CD4-positive, alpha-beta T cell (primary cell): ENCODE data around the gene GNG5. TPM values are rescaled to one million over a fixed set of nuclear protein-coding genes. Genes with fewer than 3 reads are reported as not detected.

ENCODE experiments used
- ATAC-seq: fragments of 200-7000 bp; cut with Tn5 transposase; one replicate; pipeline ENCODE4 v1.10.0; 2022; ENCODE audit warnings: mild to moderate bottlenecking; ENCODE audit not compliant: poor library complexity
- CTCF ChIA-PET: fragments of 350-600 bp; sonication (Branson Sonifier 250); formaldehyde crosslinking; loops from one replicate; lab custom pipeline; 2021; ENCODE audit warnings: antibody characterized with exemption, inconsistent platforms; lab: Charles Lee
- POLR2A ChIA-PET: fragments of 350-600 bp; sonication (Branson Sonifier 250); formaldehyde crosslinking; loops from one replicate; lab custom pipeline; 2021; ENCODE audit warnings: antibody characterized with exemption, inconsistent platforms; lab: Charles Lee
- DNase-seq, 14 experiments: peaks; one replicate each; pipeline ENCODE4 v3.0.0-alpha.2; 2013 to 2020; ENCODE audit warnings: mixed read lengths in 2 of 14
- H3K27ac ChIP-seq, 2 donors: one replicate each; pipeline versions ENCODE4 v1.5.1 to v1.7.0; 2013; ENCODE audit warnings: low read length in 2 of 2, low read depth in 1 of 2, mild to moderate bottlenecking in 1 of 2
- H3K27me3 ChIP-seq, 2 experiments: 1 replicate in 1 of 2; 2 replicates in 1 of 2; pipeline versions ENCODE4 v1.6.1 to v1.7.0; 2013; ENCODE audit warnings: low read length in 2 of 2, control low read depth in 1 of 2, mild to moderate bottlenecking in 1 of 2, moderate library complexity in 1 of 2; ENCODE audit not compliant: insufficient read depth in 2 of 2, control insufficient read depth in 1 of 2
- H3K36me3 ChIP-seq: one replicate; pipeline ENCODE4 v1.6.1; 2013; ENCODE audit warnings: low read length, control low read depth; ENCODE audit not compliant: insufficient read depth
- H3K4me1 ChIP-seq: one replicate; pipeline ENCODE4 v1.6.1; 2013; ENCODE audit warnings: low read length, control low read depth; ENCODE audit not compliant: insufficient read depth
- H3K4me3 ChIP-seq: one replicate; pipeline ENCODE4 v1.5.1; 2013; ENCODE audit warnings: mild to moderate bottlenecking, low read length, moderate library complexity
- H3K9me3 ChIP-seq, 2 experiments: 1 replicate in 1 of 2; 2 replicates in 1 of 2; pipeline versions ENCODE4 v1.6.1 to v1.7.0; 2013; ENCODE audit warnings: low read length in 2 of 2, mild to moderate bottlenecking in 2 of 2, control low read depth in 1 of 2, moderate library complexity in 1 of 2; ENCODE audit not compliant: control insufficient read depth in 1 of 2, insufficient read depth in 1 of 2
- H3K27ac Mint-ChIP-seq: one replicate; pipeline ENCODE4 v1.8.0; 2020; ENCODE audit warnings: mixed read lengths
- H3K27me3 Mint-ChIP-seq: one replicate; pipeline ENCODE4 v1.8.0; 2021; ENCODE audit warnings: mixed read lengths
- H3K36me3 Mint-ChIP-seq: one replicate; pipeline ENCODE4 v1.8.0; 2021; ENCODE audit warnings: low read depth, mixed read lengths
- H3K4me1 Mint-ChIP-seq: one replicate; pipeline ENCODE4 v1.8.0; 2021; ENCODE audit warnings: low read depth, mixed read lengths
- H3K4me3 Mint-ChIP-seq: one replicate; pipeline ENCODE4 v1.8.0; 2020; ENCODE audit warnings: mild to moderate bottlenecking, mixed read lengths
- H3K9me3 Mint-ChIP-seq: one replicate; pipeline ENCODE4 v1.8.0; 2020; ENCODE audit warnings: mixed read lengths
- CTCF ChIP-seq: fragments of 200-600 bp; IDR thresholded peaks from one replicate; pipeline ENCODE4 v1.8.0; 2022; ENCODE audit warnings: antibody characterized with exemption, mild to moderate bottlenecking
- intact Hi-C, 2 experiments: fragments of 100-400 bp; cut with DNase I in 1 of 2; cut with micrococcal nuclease in 1 of 2; formaldehyde crosslinking; loops; one replicate each; pipeline versions ENCODE4 v1.15.1 to v1.9.0; 2023 to 2025; cut with DNase I, micrococcal nuclease
- total RNA-seq, 174 experiments: library from RNA in 2 of 174; stranded (reverse) in 2 of 174; gene quantifications; one replicate each; pipeline ENCODE4 v1.2.3 and lab custom pipeline; 2021 to 2026

GNG5 gene
- total RNA-seq, 2 experiments from 2014 or later = 23.6 to 24.6 TPM

- ATAC-seq (no peak), DNase-seq (no peak)
- no peaks in the 10 kb centered on the region for H3K9me3 ChIP-seq
- H3K4me3 ChIP-seq = no peak overlapping the region
- H3K36me3 ChIP-seq = peaks cover 1% of the 10 kb centered on the region
- CTCF ChIA-PET = no interaction called here
- Mint-ChIP-seq H3K4me3 (no peak overlapping the region), H3K27ac (no peak overlapping the region), H3K9me3 (peaks cover 6% of the 10 kb centered on the region), H3K4me1 (peaks cover 29% of the 10 kb centered on the region), H3K36me3 (peaks cover 21% of the 10 kb centered on the region), H3K27me3 (peaks cover 61% of the 10 kb centered on the region)
- POLR2A ChIA-PET = no interaction called here
- H3K27ac ChIP-seq = no peak overlapping the region
- TF ChIP-seq CTCF = no peak
- peaks cover 11% of the 10 kb centered on the region for H3K4me1 ChIP-seq
- intact Hi-C loops = loop anchor here in 1 of 2 experiments (2.0 to 10.0 kb wide), 2 partner anchors 29 to 219 kb away; partner anchors contain the start of gene SSX2IP
- H3K27me3 ChIP-seq = peaks cover 11 to 33% of the 10 kb centered on the region in 2 experiments
Measured at GRCh38 chr1:84476225-84476624, 30.2 kb downstream of the GNG5 start.

GRCh38 chr1:84467298-84467697 lies 39.1 kb downstream of the GNG5 start:
- Mint-ChIP-seq H3K27ac (no peak overlapping the region), H3K27me3 (peaks cover 77% of the 10 kb centered on the region), H3K36me3 (no peaks in the 10 kb centered on the region), H3K9me3 (no peaks in the 10 kb centered on the region), H3K4me3 (no peak overlapping the region), H3K4me1 (no peaks in the 10 kb centered on the region)
- peaks cover 9 to 54% of the 10 kb centered on the region in 2 experiments for H3K27me3 ChIP-seq
- no peaks in the 10 kb centered on the region for H3K4me1 ChIP-seq
- H3K9me3 ChIP-seq = no peaks in the 10 kb centered on the region
- POLR2A ChIA-PET = no interaction called here
- no peaks in the 10 kb centered on the region for H3K36me3 ChIP-seq
- no peak for TF ChIP-seq CTCF
- no peak for ATAC-seq
- intact Hi-C loops = no loop called here
- CTCF ChIA-PET = interaction anchor here (2.1 kb wide), 1 partner anchor 10 kb away, joined by 6 read pairs; no protein-coding TSS in a partner anchor
- H3K4me3 ChIP-seq = no peak overlapping the region
- no peak overlapping the region for H3K27ac ChIP-seq
- no peak for DNase-seq

GRCh38 chr1:84462118-84462517 lies 44.3 kb downstream of the GNG5 start:
- H3K4me1 ChIP-seq = no peaks in the 10 kb centered on the region
- H3K4me3 ChIP-seq = no peak overlapping the region
- DNase-seq = no peak
- H3K9me3 ChIP-seq = no peaks in the 10 kb centered on the region
- intact Hi-C loops = no loop called here
- Mint-ChIP-seq H3K4me1 (no peaks in the 10 kb centered on the region), H3K36me3 (no peaks in the 10 kb centered on the region), H3K27ac (no peak overlapping the region), H3K4me3 (no peak overlapping the region), H3K27me3 (peaks cover 42% of the 10 kb centered on the region), H3K9me3 (no peaks in the 10 kb centered on the region)
- H3K27ac ChIP-seq = no peak overlapping the region
- TF ChIP-seq CTCF = no peak
- CTCF ChIA-PET = no interaction called here
- H3K27me3 ChIP-seq = peaks cover 0 to 20% of the 10 kb centered on the region in 2 experiments
- no peaks in the 10 kb centered on the region for H3K36me3 ChIP-seq
- no peak for ATAC-seq
- POLR2A ChIA-PET = no interaction called here
